D721Med (cell line): ENCODE measurements around the gene BCAS3.
"Not testable (repeated sequence)": the region's sequence is repeated elsewhere in the genome, so short reads cannot be mapped to it uniquely, and the experiment has no call there.

ENCODE experiments used
- DNase-seq: peaks from one replicate; pipeline ENCODE4 v3.0.0; 2011; ENCODE audit warnings: low spot score; ENCODE audit not compliant: insufficient read length
- FAIRE-seq: peaks from 2 replicates; lab custom pipeline; 2011; peaks lifted over from hg19 to GRCh38; lab: Jason Lieb, UNC
- CTCF ChIP-seq: IDR thresholded peaks from 2 replicates; pipeline ENCODE4 v1.5.1; 2012; ENCODE audit warnings: mild to moderate bottlenecking, control low read depth; ENCODE audit not compliant: insufficient read depth; ENCODE audit errors: missing control alignments

The BCAS3 gene

GRCh38 chr17:60862482-60862881, 184.8 kb downstream of the BCAS3 start:
- DNase-seq = no peak
- no peak for FAIRE-seq
- TF ChIP-seq CTCF = no peak

- no peak for FAIRE-seq
- no peak for TF ChIP-seq CTCF
These were observed 186.4 kb downstream of the BCAS3 start for GRCh38 chr17:60863892-60864707.

GRCh38 chr17:60864708-60865005, 187.0 kb downstream of the BCAS3 start:
- no peak for DNase-seq
- no peak for FAIRE-seq
- TF ChIP-seq CTCF = no peak

More at GRCh38 chr17:60863892-60864707, 186.4 kb downstream of the BCAS3 start:
- DNase-seq = no peak

GRCh38 chr17:60874772-60875171, 197.1 kb downstream of the BCAS3 start:
- TF ChIP-seq CTCF = no peak
- FAIRE-seq (no peak), DNase-seq (no peak)

- FAIRE-seq, DNase-seq: not testable (repeated sequence)
These were observed 209.3 kb downstream of the BCAS3 start for GRCh38 chr17:60886731-60887613.

- FAIRE-seq (no peak), DNase-seq (no peak)
- no peak for TF ChIP-seq CTCF
These were observed 210.0 kb downstream of the BCAS3 start for GRCh38 chr17:60887614-60888028.

GRCh38 chr17:60888812-60889709, 211.4 kb downstream of the BCAS3 start:
- TF ChIP-seq CTCF = no peak
- no peak for DNase-seq
- no peak for FAIRE-seq
